ENCODE data around the gene MON2.
"Not testable (repeated sequence)": the region's sequence is repeated elsewhere in the genome, so short reads cannot be mapped to it uniquely, and the experiment has no call there.

Gene MON2

GRCh38 chr12:62505786-62506185 is 39.2 kb downstream of the MON2 start:
- peaks cover 4% of the 10 kb centered on the region for H3K36me3 ChIP-seq (ENCODE audit: control insufficient read depth, insufficient read depth, low read length)
- no peaks in the 10 kb centered on the region for H3K4me1 ChIP-seq (ENCODE audit: control insufficient read depth, insufficient read depth, low read length)
- H3K4me3 ChIP-seq (ENCODE audit: low read length), result no peak overlapping the region
- H3K9ac ChIP-seq (ENCODE audit: low read length), result no peak overlapping the region
- no peaks in the 10 kb centered on the region for H3K27me3 ChIP-seq (ENCODE audit: control insufficient read depth, insufficient read depth, low read length)
- no peak overlapping the region for H3K27ac ChIP-seq (ENCODE audit: low read depth, low read length)

DNA sequence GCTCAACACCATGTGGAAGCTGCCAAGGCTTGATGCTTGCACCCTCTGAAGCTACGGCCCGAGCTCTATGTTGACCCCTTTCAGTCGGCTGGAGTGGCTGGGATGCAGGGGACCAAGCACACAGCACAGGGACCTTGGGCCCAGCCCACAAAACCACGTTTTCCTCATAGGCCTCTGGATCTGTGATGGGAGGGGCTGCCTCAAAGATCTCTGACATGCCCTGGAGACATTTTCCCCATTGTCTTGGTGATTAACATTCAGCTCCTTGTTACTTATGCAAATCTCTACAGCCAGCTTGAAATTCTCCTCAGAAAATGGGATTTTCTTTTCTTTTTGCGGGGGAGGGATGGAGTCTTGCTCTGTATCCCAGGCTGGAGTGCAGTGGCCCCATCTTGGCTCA is 46.3 kb downstream of the MON2 start:
- H3K27ac ChIP-seq (ENCODE audit: low read depth, low read length), result no peak overlapping the region
- no peaks in the 10 kb centered on the region for H3K4me1 ChIP-seq (ENCODE audit: control insufficient read depth, insufficient read depth, low read length)
- H3K27me3 ChIP-seq (ENCODE audit: control insufficient read depth, insufficient read depth, low read length), result no peaks in the 10 kb centered on the region
- no peak overlapping the region for H3K4me3 ChIP-seq (ENCODE audit: low read length)
- H3K9ac ChIP-seq (ENCODE audit: low read length), result no peak overlapping the region
- H3K36me3 ChIP-seq (ENCODE audit: control insufficient read depth, insufficient read depth, low read length), result peaks cover 4% of the 10 kb centered on the region

DNA sequence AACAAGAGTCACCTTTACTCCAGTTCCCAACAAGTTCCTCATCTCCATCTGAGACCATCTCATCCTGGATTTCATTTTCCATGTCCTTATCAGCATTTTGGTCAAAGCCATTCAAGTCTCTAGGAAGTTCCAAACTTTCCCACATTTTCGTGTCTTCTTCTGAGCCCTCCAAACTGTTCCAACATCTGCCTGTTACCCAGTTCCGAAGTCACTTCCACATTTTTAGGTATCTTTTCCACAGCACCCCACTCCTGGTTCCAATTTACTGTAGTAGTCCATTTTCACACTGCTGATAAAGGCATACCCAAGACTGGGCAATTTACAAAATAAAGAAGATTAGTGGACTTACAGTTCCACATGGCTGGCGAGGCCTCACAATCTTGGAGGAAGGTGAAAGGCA is 47.5 kb downstream of the MON2 start:
- not testable (repeated sequence) for H3K4me1 ChIP-seq (ENCODE audit: control insufficient read depth, insufficient read depth, low read length); H3K4me3 ChIP-seq (ENCODE audit: low read length); H3K9ac ChIP-seq (ENCODE audit: low read length); H3K27me3 ChIP-seq (ENCODE audit: control insufficient read depth, insufficient read depth, low read length); H3K27ac ChIP-seq (ENCODE audit: low read depth, low read length); H3K36me3 ChIP-seq (ENCODE audit: control insufficient read depth, insufficient read depth, low read length)

GRCh38 chr12:62516927-62517326 is 50.3 kb downstream of the MON2 start:
- Histone ChIP-seq H3K36me3 (ENCODE audit: control insufficient read depth, insufficient read depth, low read length) (no peaks in the 10 kb centered on the region), H3K27me3 (ENCODE audit: control insufficient read depth, insufficient read depth, low read length) (no peaks in the 10 kb centered on the region)

DNA sequence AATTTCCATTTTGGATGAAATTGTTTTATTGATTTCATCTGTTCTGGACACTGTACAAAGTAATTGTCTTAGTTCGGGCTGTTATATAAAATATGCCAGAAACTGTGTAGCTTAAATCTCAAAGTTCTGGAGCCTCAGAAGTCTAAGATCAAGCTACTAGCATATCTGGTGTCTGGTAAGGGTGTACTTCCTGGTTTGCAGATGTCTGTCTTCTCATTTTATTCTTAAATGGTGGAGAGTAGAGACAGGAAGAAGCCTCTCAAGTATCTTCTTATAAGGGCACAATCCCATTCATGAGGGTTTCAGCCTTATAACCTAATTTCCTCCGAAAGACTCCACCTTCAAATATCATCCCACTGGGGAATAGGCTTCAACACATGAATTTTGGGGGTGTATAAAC is 51.3 kb downstream of the MON2 start:
- no peak overlapping the region for H3K27ac ChIP-seq (ENCODE audit: low read depth, low read length)

More at GRCh38 chr12:62516927-62517326, 50.3 kb downstream of the MON2 start:
- Histone ChIP-seq H3K4me3 (ENCODE audit: low read length) (no peak overlapping the region), H3K9ac (ENCODE audit: low read length) (no peak overlapping the region), H3K27ac (ENCODE audit: low read depth, low read length) (no peak overlapping the region), H3K4me1 (ENCODE audit: control insufficient read depth, insufficient read depth, low read length) (no peaks in the 10 kb centered on the region)

DNA sequence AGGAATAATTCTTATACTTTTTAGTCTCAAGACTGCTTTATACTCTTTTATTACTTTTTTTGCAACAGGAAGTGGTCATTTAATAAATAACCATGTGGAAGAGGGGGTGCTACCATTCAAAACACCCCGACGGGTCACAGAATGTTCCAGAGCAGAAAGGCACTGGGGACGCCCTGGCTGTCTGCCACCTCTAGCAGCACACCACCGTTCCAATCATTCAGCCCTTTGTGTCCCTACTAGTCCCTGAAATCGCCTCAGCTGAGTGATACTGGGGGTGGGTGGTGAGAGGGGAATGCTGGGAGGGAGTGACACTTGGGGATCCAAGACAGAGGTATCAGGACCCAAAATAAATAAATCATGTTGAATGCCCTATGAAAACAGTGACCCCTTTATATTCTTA is 52.4 kb downstream of the MON2 start:
- Histone ChIP-seq H3K36me3 (ENCODE audit: control insufficient read depth, insufficient read depth, low read length) (no peaks in the 10 kb centered on the region), H3K4me3 (ENCODE audit: low read length) (no peak overlapping the region), H3K4me1 (ENCODE audit: control insufficient read depth, insufficient read depth, low read length) (no peaks in the 10 kb centered on the region), H3K9ac (ENCODE audit: low read length) (no peak overlapping the region), H3K27ac (ENCODE audit: low read depth, low read length) (no peak overlapping the region), H3K27me3 (ENCODE audit: control insufficient read depth, insufficient read depth, low read length) (no peaks in the 10 kb centered on the region)

More for the DNA sequence above, 51.3 kb downstream of the MON2 start:
- no peak overlapping the region for H3K4me3 ChIP-seq (ENCODE audit: low read length)
- H3K9ac ChIP-seq (ENCODE audit: low read length), result no peak overlapping the region
- H3K4me1 ChIP-seq (ENCODE audit: control insufficient read depth, insufficient read depth, low read length), result no peaks in the 10 kb centered on the region
- no peaks in the 10 kb centered on the region for H3K27me3 ChIP-seq (ENCODE audit: control insufficient read depth, insufficient read depth, low read length)
- no peaks in the 10 kb centered on the region for H3K36me3 ChIP-seq (ENCODE audit: control insufficient read depth, insufficient read depth, low read length)

- Histone ChIP-seq H3K4me1 (ENCODE audit: control insufficient read depth, insufficient read depth, low read length) (no peaks in the 10 kb centered on the region), H3K4me3 (ENCODE audit: low read length) (no peak overlapping the region), H3K9ac (ENCODE audit: low read length) (no peak overlapping the region), H3K27ac (ENCODE audit: low read depth, low read length) (no peak overlapping the region), H3K36me3 (ENCODE audit: control insufficient read depth, insufficient read depth, low read length) (no peaks in the 10 kb centered on the region), H3K27me3 (ENCODE audit: control insufficient read depth, insufficient read depth, low read length) (no peaks in the 10 kb centered on the region)
These were observed 53.7 kb downstream of the MON2 start for GRCh38 chr12:62520361-62520760.

DNA sequence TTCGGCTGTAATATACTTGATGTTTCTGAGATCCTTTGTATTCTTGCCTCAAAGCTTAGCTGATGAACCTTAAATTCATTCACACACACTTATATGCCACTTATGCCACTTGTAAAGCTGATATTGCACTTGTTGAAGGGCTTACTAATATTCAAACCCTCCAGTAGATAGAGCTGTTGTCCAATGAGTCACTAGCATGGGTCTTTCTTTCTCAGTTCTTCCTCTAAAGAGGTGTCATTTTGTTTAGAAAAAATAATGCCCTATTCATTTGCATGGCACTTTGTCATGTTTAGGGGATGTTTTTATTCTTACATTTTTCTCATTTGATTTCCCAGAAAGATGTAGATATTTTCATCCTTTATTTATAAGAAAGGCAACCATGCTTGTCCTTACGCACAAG is 56.4 kb downstream of the MON2 start:
- H3K4me3 ChIP-seq (ENCODE audit: low read length), result no peak overlapping the region
- no peaks in the 10 kb centered on the region for H3K4me1 ChIP-seq (ENCODE audit: control insufficient read depth, insufficient read depth, low read length)
- H3K9ac ChIP-seq (ENCODE audit: low read length), result no peak overlapping the region
- no peaks in the 10 kb centered on the region for H3K27me3 ChIP-seq (ENCODE audit: control insufficient read depth, insufficient read depth, low read length)
- no peak overlapping the region for H3K27ac ChIP-seq (ENCODE audit: low read depth, low read length)
- H3K36me3 ChIP-seq (ENCODE audit: control insufficient read depth, insufficient read depth, low read length), result peaks cover 2% of the 10 kb centered on the region

DNA sequence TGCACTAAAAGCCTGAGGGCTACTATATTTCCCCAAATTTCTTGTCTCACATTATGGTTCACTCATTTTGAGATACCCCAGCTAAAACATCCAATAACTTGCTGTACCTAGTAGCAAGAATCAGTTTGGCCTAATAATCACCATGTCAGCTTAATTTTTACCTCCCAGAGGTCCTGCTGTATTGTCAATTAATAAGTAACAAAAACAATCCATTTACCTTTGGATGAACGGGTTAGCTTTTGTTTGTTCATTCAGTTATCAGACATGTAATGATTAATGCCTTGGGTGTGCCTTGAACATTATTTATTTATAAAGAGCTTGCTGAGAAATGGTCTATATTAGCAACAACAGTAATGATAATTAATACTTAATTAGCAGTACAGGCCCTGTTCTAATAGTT is 57.0 kb downstream of the MON2 start:
- H3K4me3 ChIP-seq (ENCODE audit: low read length), result no peak overlapping the region
- no peaks in the 10 kb centered on the region for H3K4me1 ChIP-seq (ENCODE audit: control insufficient read depth, insufficient read depth, low read length)
- H3K36me3 ChIP-seq (ENCODE audit: control insufficient read depth, insufficient read depth, low read length), result peaks cover 2% of the 10 kb centered on the region
- H3K27me3 ChIP-seq (ENCODE audit: control insufficient read depth, insufficient read depth, low read length), result no peaks in the 10 kb centered on the region
- no peak overlapping the region for H3K27ac ChIP-seq (ENCODE audit: low read depth, low read length)
- no peak overlapping the region for H3K9ac ChIP-seq (ENCODE audit: low read length)

GRCh38 chr12:62525271-62525670 is 58.6 kb downstream of the MON2 start:
- peaks cover 2% of the 10 kb centered on the region for H3K36me3 ChIP-seq (ENCODE audit: control insufficient read depth, insufficient read depth, low read length)
- no peak overlapping the region for H3K9ac ChIP-seq (ENCODE audit: low read length)
- H3K27ac ChIP-seq (ENCODE audit: low read depth, low read length), result no peak overlapping the region

DNA sequence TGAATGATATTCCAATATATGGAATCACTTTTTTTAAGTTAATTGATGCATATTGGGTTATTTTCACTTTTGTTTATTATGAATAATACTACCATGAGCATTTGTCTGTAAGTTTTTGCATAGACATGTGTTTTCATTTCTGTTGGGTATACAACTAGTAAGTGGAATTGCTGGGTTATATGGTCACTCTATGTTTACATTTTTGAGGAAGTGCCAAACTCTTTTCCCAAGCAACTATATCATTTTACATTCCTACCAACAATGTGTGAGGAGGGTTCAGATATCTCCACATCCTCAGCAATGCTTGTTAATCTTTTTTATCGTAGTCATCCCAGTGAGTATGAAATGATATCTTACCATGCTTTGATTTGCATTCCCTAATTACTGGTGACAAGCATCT is 64.0 kb downstream of the MON2 start:
- Histone ChIP-seq H3K36me3 (ENCODE audit: control insufficient read depth, insufficient read depth, low read length) (peaks cover 4% of the 10 kb centered on the region), H3K4me1 (ENCODE audit: control insufficient read depth, insufficient read depth, low read length) (no peaks in the 10 kb centered on the region), H3K9ac (ENCODE audit: low read length) (no peak overlapping the region), H3K27me3 (ENCODE audit: control insufficient read depth, insufficient read depth, low read length) (no peaks in the 10 kb centered on the region), H3K27ac (ENCODE audit: low read depth, low read length) (no peak overlapping the region), H3K4me3 (ENCODE audit: low read length) (no peak overlapping the region)

More at GRCh38 chr12:62525271-62525670, 58.6 kb downstream of the MON2 start:
- no peaks in the 10 kb centered on the region for H3K4me1 ChIP-seq (ENCODE audit: control insufficient read depth, insufficient read depth, low read length)
- H3K4me3 ChIP-seq (ENCODE audit: low read length), result no peak overlapping the region
- H3K27me3 ChIP-seq (ENCODE audit: control insufficient read depth, insufficient read depth, low read length), result no peaks in the 10 kb centered on the region

DNA sequence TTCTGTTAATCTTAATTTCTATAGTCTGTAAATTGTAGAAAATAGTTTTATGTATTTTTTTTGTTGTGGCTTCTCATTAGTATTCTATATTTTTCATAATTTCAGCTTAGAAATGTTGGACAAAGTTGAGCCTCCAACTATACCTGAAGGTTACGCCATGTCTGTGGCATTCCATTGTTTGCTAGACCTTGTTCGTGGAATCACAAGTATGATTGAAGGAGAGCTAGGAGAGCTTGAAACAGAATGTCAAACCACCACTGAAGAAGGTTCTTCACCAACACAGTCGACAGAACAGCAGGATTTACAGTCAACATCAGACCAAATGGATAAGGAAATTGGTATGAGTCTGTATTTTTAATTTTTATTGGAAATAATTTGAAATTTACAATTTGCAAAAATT is 65.7 kb downstream of the MON2 start:
- Histone ChIP-seq H3K36me3 (ENCODE audit: control insufficient read depth, insufficient read depth, low read length) (peaks cover 4% of the 10 kb centered on the region), H3K9ac (ENCODE audit: low read length) (no peak overlapping the region), H3K27me3 (ENCODE audit: control insufficient read depth, insufficient read depth, low read length) (no peaks in the 10 kb centered on the region), H3K4me1 (ENCODE audit: control insufficient read depth, insufficient read depth, low read length) (no peaks in the 10 kb centered on the region), H3K4me3 (ENCODE audit: low read length) (no peak overlapping the region), H3K27ac (ENCODE audit: low read depth, low read length) (no peak overlapping the region)

DNA sequence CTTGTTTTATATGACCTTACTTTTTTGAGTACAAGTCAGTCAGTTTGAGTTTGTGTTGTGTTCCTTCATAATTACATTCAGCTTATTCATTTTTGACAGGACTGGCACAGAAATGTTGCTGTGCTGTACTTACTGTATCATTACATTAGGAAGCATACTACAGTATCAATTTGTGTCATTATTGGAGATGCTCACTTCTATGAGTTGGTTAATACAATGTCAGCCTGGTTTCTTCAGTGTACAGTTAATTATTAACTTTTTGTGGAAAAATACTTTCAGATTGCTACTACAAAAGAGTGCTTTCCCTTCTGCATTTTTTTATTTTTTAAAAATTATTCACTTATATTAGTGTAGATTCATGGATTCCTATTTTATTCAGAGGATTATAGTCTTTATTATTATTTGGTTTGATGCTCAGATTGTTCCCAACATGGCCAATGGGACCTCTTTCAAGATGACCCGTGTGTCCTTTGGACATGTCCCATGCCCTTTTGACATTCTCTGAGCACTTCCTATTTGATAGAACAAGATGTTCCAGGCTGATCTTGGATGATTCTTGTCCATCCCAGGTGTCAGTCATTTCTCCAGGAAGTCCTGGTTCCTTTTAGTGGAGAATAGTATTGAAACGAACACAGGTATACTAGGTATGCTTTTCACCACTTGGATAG is 66.6 kb downstream of the MON2 start:
- H3K36me3 ChIP-seq (ENCODE audit: control insufficient read depth, insufficient read depth, low read length), result peaks cover 2% of the 10 kb centered on the region
- no peak overlapping the region for H3K9ac ChIP-seq (ENCODE audit: low read length)
- no peak overlapping the region for H3K27ac ChIP-seq (ENCODE audit: low read depth, low read length)
- no peak overlapping the region for H3K4me3 ChIP-seq (ENCODE audit: low read length)
- no peaks in the 10 kb centered on the region for H3K27me3 ChIP-seq (ENCODE audit: control insufficient read depth, insufficient read depth, low read length)
- no peaks in the 10 kb centered on the region for H3K4me1 ChIP-seq (ENCODE audit: control insufficient read depth, insufficient read depth, low read length)
